HG03064 (cell line): ENCODE results near the gene PRCD.
"Not testable (repeated sequence)": the region's sequence is repeated elsewhere in the genome, so short reads cannot be mapped to it uniquely, and the experiment has no call there.

Source experiments
- ATAC-seq: cut with Tn5 transposase; IDR thresholded peaks from one replicate; pipeline ENCODE4 v1.9.1; 2021; ENCODE audit warnings: low read depth; ENCODE audit not compliant: unreplicated experiment

The PRCD gene

DNA sequence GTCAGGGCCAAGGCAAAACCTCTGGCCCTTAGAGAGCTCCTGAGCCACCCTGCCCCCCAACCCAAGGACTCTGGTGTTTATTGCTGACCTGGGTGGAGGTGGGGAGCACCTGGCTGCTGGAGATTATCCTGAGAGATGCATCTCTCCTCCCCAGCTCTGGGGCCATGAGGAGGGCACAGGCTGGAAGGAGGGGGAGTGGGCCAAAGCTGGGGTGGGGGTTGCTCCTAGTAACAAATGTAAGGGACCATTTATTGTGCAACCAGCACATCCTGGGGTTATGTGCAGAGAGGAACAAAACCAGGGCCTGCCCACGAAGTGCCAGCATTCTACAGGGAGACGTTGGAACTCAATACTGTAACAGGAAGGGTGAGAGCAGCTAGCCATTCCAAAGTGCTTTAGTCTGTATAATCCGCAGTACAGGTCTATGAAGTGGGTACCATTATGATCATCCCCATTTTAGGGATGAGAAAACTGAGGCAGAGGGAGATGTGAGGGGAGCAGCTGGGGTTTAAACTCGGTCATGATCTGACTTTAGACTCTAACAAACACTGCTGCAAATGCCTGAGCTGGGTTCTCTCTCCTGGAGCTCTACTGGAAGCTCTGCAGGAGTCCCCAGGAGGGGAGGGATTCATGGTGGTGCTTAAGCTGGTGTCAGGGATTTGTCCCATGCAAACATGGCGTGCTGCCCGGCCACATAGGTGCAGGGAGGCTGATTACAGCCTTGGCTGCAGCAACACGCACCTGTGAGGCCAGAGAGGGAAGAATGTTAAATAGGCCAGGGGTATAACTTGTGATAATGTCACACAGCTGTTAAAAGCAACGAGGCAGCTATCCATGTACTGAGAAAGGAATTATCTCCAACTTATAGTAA, 37.3 kb upstream of the PRCD start:
- no peak for ATAC-seq

GRCh38 chr17:76504117-76504516, 35.7 kb upstream of the PRCD start:
- no peak for ATAC-seq

DNA sequence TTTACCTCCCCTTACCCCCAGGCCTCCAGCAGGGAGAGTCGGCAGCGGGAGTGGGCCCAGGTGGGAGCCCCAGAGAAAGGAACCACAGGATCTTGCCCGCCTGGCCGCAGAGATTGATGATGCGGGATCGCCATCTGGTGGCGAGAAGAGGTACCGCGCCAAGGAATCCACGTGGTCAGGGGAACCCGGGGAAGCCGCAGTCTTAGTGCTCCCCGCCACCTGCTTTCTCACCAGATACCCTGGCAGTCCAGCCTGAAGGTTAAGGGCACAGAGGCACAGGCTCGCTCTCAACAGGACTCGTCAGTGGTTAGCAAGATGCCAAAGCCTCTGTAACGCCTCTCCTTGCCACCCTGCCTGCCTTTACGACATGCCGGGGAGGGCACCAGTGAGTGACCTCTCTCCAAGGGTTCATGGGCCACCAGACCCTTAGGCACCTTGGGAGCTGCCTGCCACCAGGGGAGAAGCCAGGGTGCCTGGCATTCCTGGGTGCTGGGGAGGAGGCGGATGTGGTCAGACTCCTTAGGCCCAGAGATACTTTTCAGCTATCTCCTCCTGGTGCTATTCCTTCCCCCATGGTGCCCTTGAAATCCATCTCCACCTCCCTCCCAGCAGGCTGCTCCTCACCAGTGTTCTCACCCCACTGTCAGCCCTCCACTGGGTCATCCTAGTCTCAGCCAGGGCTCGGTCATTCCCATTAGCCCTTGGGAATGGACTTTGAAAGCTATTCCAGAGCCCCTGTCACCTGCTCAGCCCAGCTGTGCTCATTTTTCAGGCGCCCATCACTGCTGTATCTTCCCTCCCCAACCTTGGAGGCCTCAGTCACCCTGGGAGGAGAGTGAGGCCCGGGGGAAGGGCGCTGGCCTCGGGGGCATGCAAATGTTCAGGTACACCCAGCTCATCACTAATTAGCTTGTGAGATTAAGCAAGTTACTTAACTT, 33.2 kb upstream of the PRCD start:
- no peak for ATAC-seq

DNA sequence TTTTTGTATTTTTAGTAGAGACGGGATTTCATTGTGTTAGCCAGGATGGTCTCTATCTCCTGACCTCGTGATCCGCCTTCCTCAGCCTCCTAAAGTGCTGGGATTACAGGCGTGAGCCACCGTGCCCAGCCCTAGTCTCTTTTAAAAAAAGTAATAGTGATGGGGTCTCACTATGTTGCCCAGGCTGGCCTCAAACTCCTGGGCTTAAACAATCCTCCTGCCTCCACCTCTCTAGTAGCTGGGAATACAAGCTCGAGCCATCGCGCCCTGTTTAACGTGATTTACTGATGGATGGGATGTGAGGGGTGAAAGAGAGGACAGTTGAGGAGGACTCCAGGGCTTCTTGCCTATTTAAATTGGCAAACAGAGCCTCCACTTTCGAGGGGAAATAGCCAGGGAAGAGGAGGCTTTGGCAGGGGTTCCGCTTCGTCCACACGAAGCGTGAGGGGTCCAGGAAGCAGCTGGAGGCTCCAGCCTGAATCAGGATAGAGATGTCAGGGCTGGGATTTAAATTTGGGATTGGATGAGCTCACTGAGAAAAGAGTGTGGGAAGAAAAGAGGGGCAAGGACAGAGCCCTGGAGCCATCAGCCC, 31.3 kb upstream of the PRCD start:
- not testable (repeated sequence) for ATAC-seq

DNA sequence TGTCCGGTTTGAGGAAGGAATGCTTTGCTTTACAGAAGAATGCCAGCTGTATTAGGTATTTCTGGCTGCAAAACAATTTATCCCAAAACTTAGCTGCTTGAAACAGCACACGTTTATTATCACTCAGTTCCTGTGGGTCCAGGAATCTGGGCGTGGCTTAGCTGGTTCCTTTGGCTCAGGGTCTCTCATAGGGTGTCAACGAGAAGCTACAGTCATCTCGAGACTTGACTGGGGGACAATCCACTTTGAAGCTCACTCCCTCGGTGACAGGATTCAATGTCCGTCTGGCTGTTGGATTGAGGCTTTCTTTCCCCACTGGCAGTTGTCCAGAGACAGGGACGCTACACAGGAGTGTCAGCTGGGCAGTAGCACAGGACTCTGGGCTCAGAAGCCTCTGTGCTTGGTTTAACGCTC, 29.0 kb upstream of the PRCD start:
- ATAC-seq: no peak

DNA sequence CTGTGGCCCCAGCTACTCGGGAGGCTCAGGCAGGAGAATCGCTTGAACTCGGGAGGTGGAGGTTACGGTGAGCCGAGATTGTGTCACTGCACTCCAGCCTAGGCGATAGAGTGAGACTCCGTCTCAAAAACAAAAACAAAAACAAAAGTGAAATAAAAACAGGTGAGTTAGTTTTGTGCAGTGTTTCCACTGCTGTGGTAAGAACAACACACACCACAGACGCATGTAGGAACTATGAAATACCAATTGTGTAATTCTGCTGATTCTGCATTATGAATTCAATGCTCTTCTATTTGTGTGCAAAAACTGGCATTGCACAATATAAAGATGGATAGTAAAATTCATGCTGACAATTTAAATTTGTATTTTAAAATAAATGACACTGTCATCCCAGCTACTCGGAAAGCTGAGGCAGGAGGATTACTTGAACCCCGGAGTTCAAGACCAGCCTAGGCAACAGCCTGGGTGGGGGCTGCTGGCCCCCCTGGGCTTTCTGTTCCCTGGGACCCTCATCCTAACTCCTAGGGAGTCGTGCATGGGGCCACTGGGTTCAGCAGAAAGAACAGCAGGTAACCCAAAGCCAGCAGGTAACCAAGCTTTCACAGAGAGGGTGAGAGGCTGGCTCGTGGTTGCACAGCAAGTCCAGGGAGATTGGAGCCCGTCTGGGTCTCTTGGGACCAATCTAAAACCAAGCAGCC, 28.0 kb upstream of the PRCD start:
- ATAC-seq: no peak

DNA sequence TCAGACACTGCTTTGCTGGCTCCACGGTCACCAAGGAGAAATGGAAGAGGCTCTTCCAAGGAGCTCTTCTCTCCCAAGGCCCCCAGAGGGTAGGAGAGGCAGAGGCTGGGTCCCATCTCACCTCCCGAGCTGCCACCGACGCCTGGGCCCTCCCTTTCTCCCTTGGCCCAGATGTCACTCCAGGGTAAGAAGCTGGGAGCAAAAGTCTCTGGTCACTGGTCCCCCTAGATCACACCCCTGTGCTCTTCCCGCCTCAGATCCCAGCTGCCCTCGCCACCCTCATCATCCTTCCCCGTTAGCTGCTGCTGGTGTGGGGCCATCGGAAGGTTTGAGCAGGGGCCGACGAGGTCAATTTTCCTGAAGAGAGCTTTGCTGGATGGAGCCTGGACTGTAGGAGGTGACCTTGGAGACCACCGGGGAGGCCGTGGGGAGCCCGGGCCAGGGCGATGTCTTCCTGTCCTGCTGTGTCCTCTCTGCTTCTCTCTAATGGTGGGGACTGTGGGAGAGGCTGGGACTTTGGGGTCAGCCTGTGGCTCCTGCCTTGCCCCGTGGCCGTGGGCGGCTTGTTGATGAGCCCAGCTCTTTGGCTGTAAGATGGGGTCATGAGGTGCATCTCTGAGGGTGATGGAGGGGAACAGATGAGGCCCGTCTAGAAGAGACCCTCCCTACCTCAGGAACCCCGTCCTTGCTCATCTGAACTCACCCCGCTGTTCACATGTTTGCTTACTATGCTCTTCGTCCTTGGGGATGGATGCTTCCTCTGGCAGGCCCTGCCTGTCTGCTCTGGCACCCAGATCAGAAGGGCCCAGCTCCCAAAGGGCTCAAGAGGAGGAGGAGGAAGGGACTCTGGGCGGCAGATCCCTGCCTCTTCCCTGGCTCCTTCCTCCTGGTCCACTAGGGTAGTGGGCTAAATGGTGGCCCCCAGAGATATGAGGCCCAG, 27.2 kb upstream of the PRCD start:
- no peak for ATAC-seq

GRCh38 chr17:76513306-76513692, 26.5 kb upstream of the PRCD start:
- ATAC-seq: no peak

GRCh38 chr17:76514355-76514754, 25.5 kb upstream of the PRCD start:
- ATAC-seq: not testable (repeated sequence)

- ATAC-seq: no peak
Observed at GRCh38 chr17:76515274-76515949, 24.4 kb upstream of the PRCD start.

- no peak for ATAC-seq
Observed at GRCh38 chr17:76517638-76518038, 22.2 kb upstream of the PRCD start.

- no peak for ATAC-seq
Observed at GRCh38 chr17:76519048-76519966, 20.5 kb upstream of the PRCD start.

- no peak for ATAC-seq
Observed at GRCh38 chr17:76521262-76521661, 18.6 kb upstream of the PRCD start.

DNA sequence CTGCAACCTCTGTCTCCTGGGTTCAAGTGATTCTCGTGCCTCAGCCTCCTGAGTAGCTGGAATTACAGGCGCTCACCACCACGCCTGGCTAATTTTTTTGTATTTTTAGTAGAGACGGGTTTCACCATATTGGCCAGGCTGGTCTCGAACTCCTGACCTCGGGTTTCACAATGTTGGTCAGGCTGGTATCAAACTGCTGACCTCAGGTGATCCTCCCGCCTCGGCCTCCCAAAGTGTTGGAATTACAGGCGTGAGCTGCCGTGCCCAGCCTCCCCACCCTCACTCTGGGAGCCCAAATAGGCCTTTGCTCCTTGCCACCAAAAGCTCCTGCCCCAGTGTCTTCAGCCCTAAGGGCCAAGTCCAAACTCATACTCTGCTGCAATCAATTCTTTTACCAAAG, 18.2 kb upstream of the PRCD start:
- ATAC-seq: not testable (repeated sequence)

DNA sequence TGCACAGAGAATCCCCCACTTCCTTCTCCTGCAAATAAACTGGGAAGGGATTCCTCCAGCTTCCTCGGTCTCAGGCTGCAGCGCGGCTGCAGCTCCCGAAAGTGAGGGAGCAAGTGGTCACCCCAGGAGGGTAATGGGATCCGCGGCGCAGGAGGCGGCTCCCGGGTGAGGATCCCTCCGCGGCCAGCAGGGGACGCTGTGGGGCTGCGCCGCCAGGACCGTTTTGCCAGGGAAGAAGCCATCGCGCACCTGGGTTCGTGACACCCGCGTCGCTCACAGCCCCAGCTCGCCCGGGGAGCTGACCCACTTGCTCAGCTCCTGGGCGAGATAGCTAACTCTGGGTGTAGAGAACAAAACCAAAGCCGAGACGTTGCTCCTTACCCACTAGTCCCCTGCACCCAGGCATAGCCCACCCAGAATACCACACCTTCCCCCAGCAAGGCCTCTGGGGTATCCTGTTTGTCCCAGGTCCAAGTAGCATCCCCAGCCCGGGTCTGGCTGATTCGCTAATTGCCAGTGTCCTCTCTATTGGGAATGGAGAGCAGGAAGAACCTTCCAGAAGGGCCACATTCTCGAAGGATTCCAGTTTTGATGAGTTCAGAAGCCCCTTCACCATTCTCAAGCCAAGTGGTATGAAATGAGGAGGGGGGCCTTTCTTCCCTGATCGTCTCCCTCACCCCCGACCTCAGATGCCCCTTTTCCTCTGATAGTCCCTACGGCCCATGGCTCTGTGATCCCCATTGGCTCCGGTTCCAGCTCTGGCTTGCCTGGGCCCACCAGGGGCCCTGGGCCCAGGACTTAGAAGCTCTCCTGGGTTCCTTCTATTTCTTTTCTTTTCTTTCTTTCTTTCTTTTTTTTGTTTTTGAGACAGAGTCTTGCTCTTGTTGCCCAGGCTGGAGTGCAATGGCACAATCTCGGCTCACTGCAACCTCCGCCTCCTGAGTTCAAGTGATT, 16.5 kb upstream of the PRCD start:
- ATAC-seq: no peak

DNA sequence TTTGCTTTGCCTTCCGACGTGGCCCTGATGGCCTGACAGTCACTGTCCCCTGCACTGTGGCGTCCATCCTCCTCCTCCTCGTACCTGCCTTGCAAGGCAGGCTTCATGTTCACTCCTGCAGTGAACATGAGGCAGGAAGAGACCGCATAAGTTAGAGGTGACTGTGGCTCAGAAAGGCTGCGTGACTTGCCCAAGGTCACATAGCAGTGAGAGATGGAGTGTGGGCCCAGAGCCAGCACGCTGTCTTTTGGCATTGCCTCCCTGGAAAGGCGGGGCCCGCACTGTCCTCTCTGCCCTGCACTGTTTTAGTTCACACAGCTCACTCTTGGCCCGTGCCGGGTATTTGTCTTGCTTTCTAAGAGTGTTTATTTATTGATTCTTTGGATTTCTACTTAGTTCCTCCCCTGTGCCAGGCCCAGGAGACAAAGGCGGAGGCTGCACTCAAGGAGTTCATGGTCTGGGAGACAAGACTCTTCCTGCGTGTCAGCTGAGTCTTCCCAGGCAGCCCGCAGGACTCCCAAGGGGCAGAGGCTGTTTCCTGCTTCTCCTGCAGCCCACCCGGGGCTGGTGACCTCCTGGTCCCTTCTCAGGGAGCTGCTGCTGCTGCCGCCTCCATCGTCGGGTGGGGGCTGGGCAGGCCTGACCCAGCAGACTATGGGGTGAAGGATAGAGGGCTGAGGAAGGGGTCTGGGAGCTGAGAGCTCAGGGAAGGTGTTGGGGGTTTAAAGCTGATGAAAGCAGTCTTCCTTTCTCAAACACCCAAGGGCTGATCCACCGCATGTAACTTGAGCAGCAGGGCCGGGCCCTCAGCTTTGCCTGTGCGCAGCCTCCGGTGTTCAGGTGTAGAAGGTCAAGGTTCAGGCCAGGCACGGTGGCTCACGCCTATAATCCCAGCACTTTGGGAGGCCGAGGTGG, 15.0 kb upstream of the PRCD start:
- ATAC-seq: no peak
